HG03064 (cell line): ENCODE results near the gene TBC1D22A.
"Not testable (repeated sequence)": the region's sequence is repeated elsewhere in the genome, so short reads cannot be mapped to it uniquely, and the experiment has no call there.

ENCODE experiments used
- ATAC-seq: cut with Tn5 transposase; IDR thresholded peaks from one replicate; pipeline ENCODE4 v1.9.1; 2021; ENCODE audit warnings: low read depth; ENCODE audit not compliant: unreplicated experiment

Gene TBC1D22A

GRCh38 chr22:46809153-46809885 is 46.9 kb downstream of the TBC1D22A start:
- no peak for ATAC-seq

GRCh38 chr22:46810856-46811786 is 48.7 kb downstream of the TBC1D22A start:
- no peak for ATAC-seq

- no peak for ATAC-seq
Measured at GRCh38 chr22:46812034-46812605, 49.7 kb downstream of the TBC1D22A start.

- no peak for ATAC-seq
Measured at GRCh38 chr22:46812788-46813187, 50.3 kb downstream of the TBC1D22A start.

GRCh38 chr22:46813816-46814597 is 51.6 kb downstream of the TBC1D22A start:
- no peak for ATAC-seq

- ATAC-seq, result no peak
Measured at GRCh38 chr22:46815132-46815531, 52.7 kb downstream of the TBC1D22A start.

- ATAC-seq, result no peak
Measured at GRCh38 chr22:46815559-46815895, 53.1 kb downstream of the TBC1D22A start.

GRCh38 chr22:46815896-46816731 is 53.7 kb downstream of the TBC1D22A start:
- ATAC-seq, result no peak

GRCh38 chr22:46817390-46817789 is 54.9 kb downstream of the TBC1D22A start:
- ATAC-seq, result not testable (repeated sequence)

GRCh38 chr22:46823248-46823647 is 60.8 kb downstream of the TBC1D22A start:
- no peak for ATAC-seq

- no peak for ATAC-seq
Measured at GRCh38 chr22:46823654-46824053, 61.2 kb downstream of the TBC1D22A start.

GRCh38 chr22:46824344-46824909 is 62.0 kb downstream of the TBC1D22A start:
- ATAC-seq, result no peak

- ATAC-seq, result no peak
Measured at GRCh38 chr22:46824980-46825544, 62.6 kb downstream of the TBC1D22A start.

GRCh38 chr22:46826438-46827135 is 64.1 kb downstream of the TBC1D22A start:
- no peak for ATAC-seq

- no peak for ATAC-seq
Measured at GRCh38 chr22:46827136-46827780, 64.8 kb downstream of the TBC1D22A start.

- no peak for ATAC-seq
Measured at GRCh38 chr22:46827781-46828180, 65.3 kb downstream of the TBC1D22A start.

- no peak for ATAC-seq
Measured at GRCh38 chr22:46828323-46828900, 66.0 kb downstream of the TBC1D22A start.
